SK-N-SH treated with all-trans-retinoic acid at 6 μM for 48 hours (cell line): ENCODE data around the gene ALK.

Experiments
- ATAC-seq: fragments of 200-7000 bp; cut with Tn5 transposase; 3 replicates; pipeline ENCODE4 v1.9.1; 2020; ENCODE audit warnings: mild to moderate bottlenecking, moderate library complexity
- ARNTL ChIP-seq: fragments of 450-650 bp; formaldehyde crosslinking; IDR thresholded peaks from 2 replicates; pipeline ENCODE4 v1.5.0; 2020; ENCODE audit warnings: low read depth, mild to moderate bottlenecking, moderate library complexity, borderline replicate concordance
- CREB5 ChIP-seq: fragments of 250-450 bp; sonication (Bioruptor Pico); IDR thresholded peaks from 2 replicates; pipeline ENCODE4 v1.5.1; 2020; ENCODE audit warnings: low read depth, mild to moderate bottlenecking, moderate library complexity
- CSDC2 ChIP-seq: fragments of 250-450 bp; sonication (Bioruptor Pico); IDR thresholded peaks from 2 replicates; pipeline ENCODE4 v1.5.0; 2020; ENCODE audit warnings: mild to moderate bottlenecking, moderate library complexity
- CSRNP3 ChIP-seq: fragments of 250-450 bp; sonication (Bioruptor Pico); IDR thresholded peaks from 2 replicates; pipeline ENCODE4 v1.5.1; 2021; ENCODE audit warnings: mild to moderate bottlenecking, moderate library complexity
- ESRRG ChIP-seq: fragments of 250-450 bp; sonication (Bioruptor Pico); IDR thresholded peaks from 2 replicates; pipeline ENCODE4 v1.6.1; 2021; ENCODE audit warnings: mild to moderate bottlenecking
- GLIS3 ChIP-seq: fragments of 250-450 bp; sonication (Bioruptor Pico); IDR thresholded peaks from 2 replicates; pipeline ENCODE4 v1.5.0; 2020; ENCODE audit warnings: mild to moderate bottlenecking, moderate library complexity
- OSR1 ChIP-seq: fragments of 250-450 bp; sonication (Bioruptor Pico); IDR thresholded peaks from 2 replicates; pipeline ENCODE4 v1.8.0; 2022; ENCODE audit warnings: moderate library complexity, mild to moderate bottlenecking, inconsistent platforms
- POU6F1 ChIP-seq: fragments of 250-450 bp; sonication (Bioruptor Pico); IDR thresholded peaks from 2 replicates; pipeline ENCODE4 v1.8.0; 2021; ENCODE audit warnings: low read depth, mild to moderate bottlenecking, moderate library complexity, borderline replicate concordance
- RARB ChIP-seq: fragments of 250-450 bp; sonication (Bioruptor Pico); IDR thresholded peaks from 2 replicates; pipeline ENCODE4 v1.8.0; 2021; ENCODE audit warnings: mild to moderate bottlenecking, moderate library complexity
- SNAI2 ChIP-seq: fragments of 250-450 bp; sonication (Bioruptor Pico); IDR thresholded peaks from 2 replicates; pipeline ENCODE4 v1.5.0; 2020; ENCODE audit warnings: mild to moderate bottlenecking, moderate library complexity
- TCF4 ChIP-seq: fragments of 250-450 bp; sonication (Bioruptor Pico); IDR thresholded peaks from 2 replicates; pipeline ENCODE4 v1.8.0; 2021; ENCODE audit warnings: mild to moderate bottlenecking, moderate library complexity, borderline replicate concordance
- TOX ChIP-seq: fragments of 250-450 bp; sonication (Bioruptor Pico); IDR thresholded peaks from 2 replicates; pipeline ENCODE4 v1.8.0; 2021; ENCODE audit warnings: mild to moderate bottlenecking, moderate library complexity, borderline replicate concordance
- TSHZ2 ChIP-seq: fragments of 250-450 bp; sonication (Bioruptor Pico); IDR thresholded peaks from 2 replicates; pipeline ENCODE4 v1.5.0; 2020; ENCODE audit warnings: mild to moderate bottlenecking, moderate library complexity
- ZC3H10 ChIP-seq: fragments of 250-450 bp; sonication (Bioruptor Pico); IDR thresholded peaks from 2 replicates; pipeline ENCODE4 v1.5.1; 2021; ENCODE audit warnings: mild to moderate bottlenecking, moderate library complexity
- ZFP3 ChIP-seq: fragments of 250-450 bp; sonication (Bioruptor Pico); IDR thresholded peaks from 2 replicates; pipeline ENCODE4 v1.5.0; 2020; ENCODE audit warnings: mild to moderate bottlenecking, moderate library complexity
- ZNF565 ChIP-seq: fragments of 450-650 bp; formaldehyde crosslinking; conservative IDR thresholded peaks from 2 replicates; pipeline ENCODE4 v1.5.0; 2020; ENCODE audit warnings: low read depth, mild to moderate bottlenecking, moderate library complexity
- ZNF70 ChIP-seq: fragments of 450-650 bp; formaldehyde crosslinking; IDR thresholded peaks from 2 replicates; pipeline ENCODE4 v1.5.0; 2020; ENCODE audit warnings: mild to moderate bottlenecking, moderate library complexity

Gene ALK

GRCh38 chr2:29373870-29374269 is 547.5 kb downstream of the ALK start:
- no peak for ATAC-seq
- TF ChIP-seq ZNF70 (CRISPR knock-in tag) = no peak
- no peak for TF ChIP-seq TSHZ2 (CRISPR knock-in tag)
- no peak for TF ChIP-seq ESRRG (CRISPR knock-in tag)
- no peak for TF ChIP-seq OSR1 (CRISPR knock-in tag)
- TF ChIP-seq ZNF565 = no peak
- TF ChIP-seq TCF4 (CRISPR knock-in tag) = no peak
- TF ChIP-seq CREB5 = no peak
- TF ChIP-seq RARB (CRISPR knock-in tag) = no peak
- TF ChIP-seq ARNTL (CRISPR knock-in tag) = no peak
- TF ChIP-seq GLIS3 (CRISPR knock-in tag) = no peak
- no peak for TF ChIP-seq POU6F1 (CRISPR knock-in tag)

- no peak for TF ChIP-seq ZC3H10 (CRISPR knock-in tag)
- TF ChIP-seq SNAI2 = no peak
- TF ChIP-seq CSDC2 (CRISPR knock-in tag) = no peak
- no peak for TF ChIP-seq TSHZ2 (CRISPR knock-in tag)
- TF ChIP-seq OSR1 (CRISPR knock-in tag) = no peak
- no peak for TF ChIP-seq ZNF565
- no peak for TF ChIP-seq CSRNP3 (CRISPR knock-in tag)
- TF ChIP-seq ZFP3 (CRISPR knock-in tag) = no peak
- no peak for TF ChIP-seq TOX
- no peak for ATAC-seq
Observed at GRCh38 chr2:29372185-29372584, 549.2 kb downstream of the ALK start.

- TF ChIP-seq ZNF70 (CRISPR knock-in tag) (no peak), CSRNP3 (CRISPR knock-in tag) (no peak), ESRRG (CRISPR knock-in tag) (no peak), TCF4 (CRISPR knock-in tag) (no peak)
- no peak for ATAC-seq
Observed at GRCh38 chr2:29370581-29371125, 550.7 kb downstream of the ALK start.
